Esophagus mucosa (tissue), 1 donor: Measurements from ENCODE around the gene FSTL4. TPM values are rescaled to one million over a fixed set of nuclear protein-coding genes. Genes with fewer than 3 reads are reported as not detected.

Source experiments
- ATAC-seq: fragments of 200-7000 bp; cut with Tn5 transposase; one replicate; pipeline ENCODE4 v1.9.1; 2020
- total RNA-seq: library from RNA; stranded (reverse); gene quantifications from one replicate; pipeline ENCODE4 v1.2.4, GENCODE V29; 2023
- donor health status: DM: yes; HTN: yes; CAD: no.

FSTL4 gene
- total RNA-seq, 1 donor from 2014 or later = 2.8 TPM

GRCh38 chr5:133319905-133320520 lies 292.3 kb downstream of the FSTL4 start:
- no peak for ATAC-seq

GRCh38 chr5:133319244-133319643 lies 293.1 kb downstream of the FSTL4 start:
- ATAC-seq = no peak

- ATAC-seq = no peak
These were observed 294.8 kb downstream of the FSTL4 start for GRCh38 chr5:133317558-133317957.

- no peak for ATAC-seq
These were observed 295.7 kb downstream of the FSTL4 start for GRCh38 chr5:133316346-133317343.

DNA sequence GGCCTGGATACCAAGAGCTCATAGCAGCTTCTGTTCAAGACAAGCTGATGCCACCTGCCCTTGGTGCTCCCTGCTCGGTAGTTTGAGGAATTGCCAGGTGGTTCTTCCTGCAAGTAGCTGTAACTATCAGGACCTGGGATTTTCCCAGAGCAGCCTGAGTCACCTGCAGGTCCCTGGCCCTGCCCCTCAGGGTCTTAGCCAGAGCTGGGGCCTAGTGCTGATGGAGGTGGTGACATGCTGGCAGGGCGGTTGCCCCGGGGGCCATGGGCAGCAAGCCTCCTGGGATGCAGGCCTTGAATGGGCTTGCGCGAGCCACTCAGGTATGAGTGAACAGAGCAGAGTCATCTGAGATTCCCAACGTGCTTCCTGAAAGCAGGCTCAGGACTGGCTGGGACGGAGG lies 298.3 kb downstream of the FSTL4 start:
- ATAC-seq = peak; percentile 14

DNA sequence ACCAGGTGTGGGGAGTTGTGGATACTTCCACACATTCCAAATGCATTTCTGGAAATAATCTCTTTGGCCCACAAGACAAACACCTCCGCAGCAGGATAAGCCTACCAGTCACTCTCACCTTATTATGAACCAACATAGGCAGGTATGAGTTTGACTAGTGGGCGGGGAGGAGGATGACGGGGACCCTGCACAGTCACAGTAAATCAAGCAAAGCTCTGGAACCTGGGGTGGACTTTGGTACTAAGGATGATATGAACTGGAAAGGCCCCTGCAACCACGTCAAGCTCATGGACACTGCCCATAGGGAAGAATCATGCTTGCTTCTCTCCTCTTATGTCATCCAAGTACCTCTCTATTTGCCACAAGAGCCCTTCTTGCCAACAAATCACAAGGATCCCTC lies 301.2 kb downstream of the FSTL4 start:
- ATAC-seq = no peak

GRCh38 chr5:133309984-133310621 lies 302.2 kb downstream of the FSTL4 start:
- ATAC-seq = no peak

GRCh38 chr5:133309166-133309795 lies 303.1 kb downstream of the FSTL4 start:
- no peak for ATAC-seq

GRCh38 chr5:133307275-133307674 lies 305.1 kb downstream of the FSTL4 start:
- peak; percentile 73 for ATAC-seq

DNA sequence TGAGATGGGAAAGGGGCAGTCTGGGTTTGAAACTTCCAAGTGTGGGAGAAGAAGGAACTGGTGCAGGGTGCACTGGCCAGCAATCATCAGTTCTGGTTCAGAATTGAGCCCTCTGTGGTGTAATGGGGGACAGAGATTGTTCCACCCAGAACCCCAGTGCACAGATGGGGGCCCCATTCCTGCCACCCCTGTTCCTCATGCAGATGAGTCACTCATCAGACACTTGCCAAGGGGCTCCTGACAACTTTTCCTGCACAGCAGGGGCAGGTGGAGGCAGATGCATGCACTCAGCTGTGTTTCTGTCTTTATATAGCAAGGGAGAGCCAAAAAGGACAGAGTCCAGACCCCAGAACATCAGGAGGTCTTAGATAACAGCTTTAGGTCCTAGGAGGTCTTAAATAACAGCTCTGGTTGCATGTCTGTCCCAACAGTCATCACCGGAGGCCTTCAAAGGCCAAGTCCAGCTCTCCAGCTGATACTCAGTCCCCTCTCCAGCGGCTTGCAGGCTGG lies 307.6 kb downstream of the FSTL4 start:
- ATAC-seq = no peak

- no peak for ATAC-seq
These were observed 308.2 kb downstream of the FSTL4 start for GRCh38 chr5:133304178-133304577.

DNA sequence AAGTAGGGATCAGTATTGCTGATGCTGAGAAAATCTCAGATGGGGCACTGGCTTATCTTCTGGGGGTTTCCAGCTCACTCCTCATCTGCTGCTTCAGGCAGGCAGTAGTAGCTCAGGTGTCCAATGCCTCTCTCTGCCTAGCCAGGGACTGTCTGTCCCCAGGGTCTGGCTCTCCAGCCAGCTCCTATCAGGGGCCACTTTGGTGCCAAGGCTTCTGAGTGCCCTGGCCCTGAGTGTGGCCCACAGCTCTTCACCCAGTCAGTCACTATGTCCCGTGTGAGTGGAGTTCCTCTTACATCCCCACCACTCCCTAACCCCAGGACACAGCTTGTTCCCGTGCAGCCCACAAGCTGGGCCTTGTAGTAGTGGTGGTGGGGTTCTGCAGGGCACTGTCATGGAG lies 309.0 kb downstream of the FSTL4 start:
- no peak for ATAC-seq

DNA sequence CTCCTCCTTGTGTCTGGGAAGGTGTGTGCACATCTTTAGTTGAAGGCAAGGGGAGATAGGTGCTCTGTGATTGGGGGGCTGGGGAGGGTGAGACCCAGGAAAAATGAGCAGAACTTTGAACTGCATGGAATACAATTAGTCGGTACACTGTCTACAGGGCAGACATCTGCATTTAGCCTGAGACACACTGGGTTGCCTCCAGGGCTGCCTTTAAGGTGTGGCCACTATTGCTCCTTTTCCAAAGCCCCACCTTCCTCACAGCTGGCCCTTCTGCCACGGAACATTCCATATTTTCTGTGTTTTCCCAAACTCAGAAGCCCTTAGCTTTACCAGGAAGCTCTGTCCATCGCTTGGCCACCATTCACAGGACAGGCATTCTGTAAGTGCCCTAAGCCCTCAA lies 312.6 kb downstream of the FSTL4 start:
- no peak for ATAC-seq

GRCh38 chr5:133299021-133299420 lies 313.3 kb downstream of the FSTL4 start:
- no peak for ATAC-seq

DNA sequence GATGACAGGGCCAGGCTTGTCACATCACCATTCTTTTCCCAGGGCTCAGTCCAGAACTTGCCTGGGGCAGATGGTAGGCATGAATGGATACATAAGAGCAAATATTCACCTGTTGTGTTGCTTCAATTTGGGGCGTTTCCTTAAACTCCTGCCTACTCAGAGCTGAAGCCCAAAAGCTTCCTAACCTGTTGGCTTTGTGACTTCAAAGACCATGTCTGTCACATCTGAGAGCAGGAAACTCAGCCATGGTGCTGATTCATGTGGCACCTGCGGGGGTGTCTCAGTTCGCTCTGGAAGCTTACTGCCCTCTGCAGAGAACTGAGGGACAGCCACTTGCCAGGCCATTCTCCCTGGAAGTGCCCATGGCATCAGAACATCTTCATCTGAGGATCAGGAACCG lies 313.9 kb downstream of the FSTL4 start:
- ATAC-seq = peak; percentile 66

DNA sequence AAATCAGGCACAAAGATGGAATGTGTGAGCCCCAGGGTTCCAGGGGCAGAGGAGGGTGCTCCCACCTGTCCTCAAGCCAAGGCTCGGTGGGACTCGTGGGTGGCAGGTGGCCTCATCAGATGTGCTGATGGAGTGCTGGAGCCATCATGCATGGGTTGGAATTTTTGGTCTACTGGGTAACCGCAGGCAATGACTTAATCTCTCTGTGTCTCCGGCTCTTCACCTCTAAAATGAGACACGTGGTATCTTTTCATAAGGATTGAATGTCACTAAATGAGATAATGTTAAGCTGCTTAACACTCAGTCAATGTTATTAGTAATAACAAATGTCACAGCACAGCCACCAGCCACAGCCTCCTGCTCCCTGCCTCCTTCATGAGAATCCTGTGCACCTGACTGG lies 315.0 kb downstream of the FSTL4 start:
- ATAC-seq = no peak

DNA sequence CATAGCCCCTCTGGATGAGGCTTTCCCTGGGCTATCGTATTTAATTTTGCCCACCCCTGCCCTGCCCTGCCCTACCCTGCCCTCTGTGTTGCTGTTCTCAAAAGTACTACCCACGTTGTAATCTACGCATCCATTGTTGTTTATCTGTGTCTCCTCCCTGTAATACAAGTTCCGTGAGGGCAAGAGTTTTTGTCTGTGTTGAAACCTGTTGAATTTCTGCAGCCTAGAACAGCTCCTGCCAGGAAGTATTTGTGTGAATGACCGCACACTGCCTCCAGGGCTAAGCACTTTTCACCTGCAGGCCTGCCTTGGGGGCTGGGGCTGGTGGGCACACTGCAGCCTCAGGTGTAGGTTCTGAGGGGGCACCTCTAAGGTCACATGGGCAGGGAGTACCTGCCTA lies 315.7 kb downstream of the FSTL4 start:
- peak; percentile 51 for ATAC-seq

GRCh38 chr5:133295520-133295919 lies 316.8 kb downstream of the FSTL4 start:
- ATAC-seq = no peak

DNA sequence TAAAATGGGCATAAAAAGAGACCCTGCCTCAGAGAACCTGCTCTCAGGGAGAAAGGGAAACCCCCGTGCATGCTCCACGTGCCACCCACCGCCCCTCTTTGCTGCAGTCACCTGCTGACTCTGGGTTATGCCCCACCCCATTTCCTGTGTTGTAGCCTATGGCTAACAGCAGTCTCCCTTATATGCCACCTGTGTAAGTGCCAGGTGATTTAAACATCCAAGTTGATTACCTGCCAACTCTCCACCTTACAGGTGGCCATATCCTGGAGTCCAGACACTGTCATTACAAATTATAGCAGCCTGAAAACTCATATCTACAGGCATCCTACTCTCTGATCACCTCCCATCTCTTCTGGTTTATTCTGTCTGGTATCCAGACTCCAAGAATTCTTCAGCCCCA lies 318.0 kb downstream of the FSTL4 start:
- ATAC-seq = no peak

DNA sequence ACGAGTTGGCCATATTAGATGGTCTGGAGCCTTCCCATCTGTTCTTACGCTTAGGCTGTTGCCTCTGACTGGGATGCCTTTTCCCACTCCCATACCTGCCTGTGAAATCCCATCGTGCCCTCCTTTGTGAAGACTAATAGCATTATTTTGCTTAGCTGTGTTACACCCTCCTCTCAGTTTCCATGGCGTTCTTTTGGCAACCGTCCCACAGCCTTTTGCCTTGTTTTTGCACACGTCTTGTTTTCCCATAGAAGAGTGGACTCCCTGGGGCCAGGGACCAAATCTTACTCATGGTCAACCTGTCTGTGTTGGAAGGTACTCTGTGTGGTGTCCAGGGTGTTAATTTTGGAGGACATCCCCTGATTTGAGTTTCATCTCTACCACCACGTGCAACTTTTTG lies 318.4 kb downstream of the FSTL4 start:
- ATAC-seq = no peak

DNA sequence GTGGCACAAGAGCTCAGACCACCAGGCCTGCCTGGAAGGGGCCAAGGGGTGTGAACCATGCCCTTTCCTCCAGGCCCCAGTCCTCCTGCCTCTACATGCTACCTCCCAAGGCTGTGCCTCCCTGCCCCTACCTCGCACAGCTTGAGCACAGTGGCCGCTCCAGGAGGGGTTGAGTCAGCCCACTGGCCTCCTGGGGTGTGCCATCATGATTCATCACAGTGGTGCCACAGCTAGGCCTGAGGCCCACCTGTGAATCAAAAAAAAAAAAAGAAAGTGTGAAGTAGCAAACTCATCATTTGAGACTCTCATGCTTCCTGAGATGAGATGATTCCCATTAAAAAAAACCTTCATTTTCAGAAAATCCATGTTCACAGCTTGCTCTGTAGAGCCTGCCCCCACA lies 320.0 kb downstream of the FSTL4 start:
- ATAC-seq = peak; percentile 72

- no peak for ATAC-seq
These were observed 320.8 kb downstream of the FSTL4 start for GRCh38 chr5:133291524-133291923.
